HT1080 (cell line): ENCODE measurements around the gene IL22RA1. TPM values are rescaled to one million over a fixed set of nuclear protein-coding genes. Genes with fewer than 3 reads are reported as not detected.

Source experiments
- DNase-seq: peaks from one replicate; pipeline ENCODE4 v3.0.0-alpha.2; 2015; ENCODE audit warnings: low read depth
- total RNA-seq: library from RNA; depleted of rRNA; stranded (reverse); fragments of >200 nt; shearing (Covaris generic); gene quantifications from 2 replicates; pipeline ENCODE4 v1.2.3, GENCODE V29; 2014

IL22RA1 gene
- total RNA-seq, 1 experiment from 2014 or later, result 0.64 TPM

GRCh38 chr1:24117132-24117531 is 25.8 kb downstream of the IL22RA1 start:
- no peak for DNase-seq

DNA sequence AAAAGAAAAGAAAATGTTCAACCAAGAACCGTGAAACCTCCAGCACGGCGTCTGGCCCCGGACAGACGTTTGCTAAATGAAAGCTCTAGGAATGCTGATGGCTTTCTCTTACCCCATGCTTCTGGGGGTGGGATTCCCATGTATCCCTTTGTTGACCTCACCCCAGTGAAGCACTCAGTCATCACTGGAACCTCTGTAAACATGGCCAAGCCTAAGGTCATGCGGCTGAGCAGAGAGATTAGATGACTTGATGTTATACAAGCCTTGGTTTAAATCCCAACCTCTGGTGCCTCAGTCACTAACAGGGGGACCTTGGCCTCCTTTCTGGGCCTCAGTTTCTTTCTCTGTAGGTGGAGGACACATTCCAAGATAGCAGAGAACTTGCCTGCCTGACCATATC is 28.2 kb downstream of the IL22RA1 start:
- DNase-seq, result no peak

DNA sequence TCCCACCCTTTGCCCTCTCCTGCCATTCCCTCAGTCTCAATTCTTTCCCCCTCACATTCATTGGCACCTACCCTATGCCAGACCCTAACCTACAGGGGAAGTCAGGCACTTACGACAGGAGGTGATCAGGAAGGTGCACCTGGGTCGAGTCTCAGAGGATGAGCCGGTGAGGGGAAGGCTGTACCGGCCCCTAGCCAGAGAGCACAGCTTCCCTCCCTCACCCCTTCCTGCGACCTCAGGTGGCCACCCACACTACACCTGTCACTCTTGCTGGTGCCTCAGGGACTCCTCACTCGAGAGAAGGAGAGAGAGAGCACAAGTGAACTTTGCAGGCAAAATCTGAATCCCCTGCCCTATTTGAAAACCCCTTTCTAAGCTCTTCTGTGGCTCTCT is 29.3 kb downstream of the IL22RA1 start:
- DNase-seq, result no peak

DNA sequence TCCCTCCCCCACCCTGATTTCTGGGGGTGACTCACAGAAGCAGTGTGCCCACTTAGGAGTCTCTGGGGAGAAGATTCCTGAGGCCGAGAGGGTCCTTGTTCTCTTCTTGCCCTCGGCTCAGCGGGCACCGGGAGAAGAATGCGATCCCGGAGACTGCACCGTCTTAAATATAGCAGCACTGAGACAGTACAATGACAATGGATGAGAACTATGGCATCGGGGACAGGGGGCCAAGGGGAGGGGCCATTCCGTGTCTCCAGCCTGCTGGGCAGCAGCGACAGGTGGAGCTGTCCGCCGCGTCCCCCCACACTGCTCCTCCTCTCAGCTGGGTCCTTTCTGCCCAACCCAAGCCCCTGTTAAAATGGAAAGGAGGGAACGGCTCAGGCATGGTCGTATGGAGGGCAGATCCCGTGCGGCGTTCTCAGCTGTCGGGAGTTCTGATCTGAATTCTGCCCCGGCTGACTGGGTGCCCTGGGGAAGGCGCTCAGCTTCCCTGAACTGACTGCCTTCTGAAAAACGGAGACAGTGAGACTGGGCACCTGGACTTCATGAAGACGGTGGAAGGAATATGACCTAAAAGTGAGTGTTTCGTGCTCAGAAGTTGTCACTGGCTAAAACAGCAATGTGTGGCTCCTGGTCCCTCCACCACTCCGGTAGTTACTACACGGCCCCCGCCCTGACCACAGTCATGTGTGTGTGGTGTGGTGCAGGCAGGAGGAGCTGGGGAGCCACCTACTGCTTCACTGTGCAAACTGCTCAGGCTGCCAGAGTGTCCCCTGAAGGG is 30.8 kb downstream of the IL22RA1 start, which contains the start of gene MYOM3:
MYOM3 (minus strand) TSS at position 140 of the 784 bp plus-strand sequence. CDS start 3,499 bp downstream, outside the sequence.
- DNase-seq, result peak; percentile 69

- no peak for DNase-seq
Observed at GRCh38 chr1:24111262-24111995, 31.5 kb downstream of the IL22RA1 start.

DNA sequence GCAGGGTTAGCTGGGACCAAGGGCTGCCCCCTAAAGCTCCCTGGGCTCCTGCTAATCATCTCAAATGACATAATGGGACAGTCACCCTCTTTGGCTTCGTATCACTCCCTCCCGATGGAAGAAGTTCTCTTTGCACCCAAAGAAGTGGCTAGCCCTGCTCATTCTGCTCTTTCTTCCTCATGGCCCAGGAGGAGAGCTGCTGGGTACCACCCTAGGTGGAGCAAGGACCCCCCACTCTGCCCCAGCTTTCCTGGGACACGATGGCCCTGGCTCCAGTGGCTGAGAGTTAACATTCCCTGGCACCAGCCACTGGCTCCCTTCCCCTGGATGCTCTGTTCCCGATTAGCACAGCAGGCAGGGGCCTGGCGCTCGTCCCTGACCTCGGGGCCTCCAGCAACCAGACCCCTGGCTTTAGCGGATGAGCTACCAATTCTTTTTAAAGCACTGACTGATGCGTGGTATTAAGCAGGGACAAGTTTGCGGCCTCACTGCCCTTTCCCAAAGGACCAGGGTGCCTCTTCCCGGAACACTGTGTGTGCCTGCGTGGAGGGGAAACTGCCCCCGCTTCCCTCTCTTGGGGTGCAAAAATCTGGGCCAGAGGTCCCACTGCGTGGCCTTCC is 32.2 kb downstream of the IL22RA1 start:
- DNase-seq, result no peak

GRCh38 chr1:24109686-24110475 is 33.1 kb downstream of the IL22RA1 start:
- no peak for DNase-seq

DNA sequence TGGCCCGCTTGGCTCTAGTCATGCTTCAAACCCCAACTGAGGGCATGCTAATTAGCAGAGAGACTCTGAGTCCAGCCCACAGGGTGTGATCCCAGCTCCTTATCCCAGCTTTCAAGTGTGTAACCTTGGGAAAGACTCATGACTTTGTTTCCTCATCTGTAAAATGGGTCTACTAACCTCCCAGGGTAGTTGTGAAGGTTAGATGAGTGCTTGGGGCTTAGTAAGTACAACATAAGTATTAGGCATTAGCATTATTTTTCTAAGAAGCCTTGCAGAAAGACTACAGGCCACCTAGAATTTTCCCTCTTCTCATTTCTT is 33.8 kb downstream of the IL22RA1 start:
- no peak for DNase-seq

DNA sequence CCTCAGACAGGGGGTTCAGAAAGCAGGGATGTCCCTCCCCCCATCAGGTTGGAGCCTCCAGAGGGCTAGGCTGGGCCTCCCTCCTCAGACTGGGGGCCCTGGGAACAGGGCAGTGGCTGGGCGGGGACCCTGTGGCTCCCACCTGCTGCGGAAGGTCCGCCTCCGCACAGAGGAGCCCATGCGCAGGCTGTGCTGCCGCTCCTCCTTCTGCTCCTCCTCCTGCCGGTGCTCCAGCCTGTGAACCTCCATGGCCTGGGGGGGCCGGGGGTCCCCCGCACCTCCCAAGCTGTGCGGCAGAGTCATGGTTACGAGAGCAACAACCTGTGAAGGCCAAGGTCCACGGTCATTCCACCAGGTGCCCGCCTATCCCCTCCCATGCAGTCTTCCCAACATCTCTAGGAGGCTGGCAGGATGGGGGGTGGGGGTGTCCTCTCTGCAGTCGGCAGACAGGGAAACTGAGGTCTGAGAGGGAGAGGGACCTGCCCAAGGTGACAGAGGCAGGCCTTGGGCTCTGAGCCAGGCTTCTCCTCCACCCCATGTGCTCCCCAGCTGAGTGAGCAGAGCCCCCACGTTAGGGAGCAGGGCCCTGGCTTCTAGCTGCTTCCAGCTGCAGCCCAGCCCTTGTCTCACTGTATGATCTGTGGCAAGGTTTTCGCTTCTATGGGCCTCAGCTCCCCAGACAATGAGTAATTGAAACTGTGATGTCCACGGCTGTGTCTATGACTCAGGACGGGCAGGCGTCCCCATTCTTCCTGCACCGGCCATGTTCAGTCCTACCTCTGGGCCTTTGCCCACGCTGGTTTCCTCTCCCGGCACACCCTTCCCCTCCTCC is 34.4 kb downstream of the IL22RA1 start:
- DNase-seq, result peak; percentile 91

- DNase-seq, result peak; percentile 67
Observed at GRCh38 chr1:24107462-24108138, 35.3 kb downstream of the IL22RA1 start.

DNA sequence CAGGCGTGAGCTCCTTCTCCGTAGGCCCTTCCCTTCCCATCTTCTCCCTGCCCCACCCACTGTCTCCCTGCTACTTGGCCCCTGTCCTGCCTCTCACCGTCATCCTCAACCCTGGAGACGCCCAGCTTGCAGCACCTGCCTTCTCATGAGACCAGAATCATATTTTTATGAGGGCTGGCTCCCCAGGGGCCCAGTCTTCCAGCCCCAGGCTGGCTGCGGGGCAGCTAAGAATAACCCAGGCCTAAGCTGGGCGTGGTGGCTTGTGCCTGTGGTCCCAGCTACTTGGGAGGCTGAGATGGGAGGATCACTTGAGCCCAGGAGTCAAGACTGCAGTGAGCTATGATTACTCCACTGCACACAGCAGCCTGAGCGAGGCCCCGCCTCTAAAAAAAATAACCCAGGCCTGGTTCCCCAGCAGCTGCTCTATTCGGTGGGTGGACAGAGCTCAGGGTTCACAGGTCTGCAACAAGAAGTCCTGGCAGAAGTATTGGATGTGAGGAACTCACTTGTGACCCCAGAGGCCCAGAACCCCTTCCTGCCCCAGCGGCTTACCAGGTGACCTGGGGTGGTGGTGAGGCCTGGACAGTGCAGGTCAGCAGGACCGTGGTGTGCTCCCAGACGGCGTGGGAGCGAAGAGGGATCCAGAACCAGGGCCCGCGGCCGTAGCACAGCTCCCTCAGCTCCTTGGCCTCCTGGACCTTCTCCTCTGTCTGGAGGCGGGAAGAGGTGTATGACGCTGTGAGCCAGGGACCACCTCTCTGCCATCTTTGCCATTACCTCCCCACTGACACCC is 37.4 kb downstream of the IL22RA1 start:
- no peak for DNase-seq

DNA sequence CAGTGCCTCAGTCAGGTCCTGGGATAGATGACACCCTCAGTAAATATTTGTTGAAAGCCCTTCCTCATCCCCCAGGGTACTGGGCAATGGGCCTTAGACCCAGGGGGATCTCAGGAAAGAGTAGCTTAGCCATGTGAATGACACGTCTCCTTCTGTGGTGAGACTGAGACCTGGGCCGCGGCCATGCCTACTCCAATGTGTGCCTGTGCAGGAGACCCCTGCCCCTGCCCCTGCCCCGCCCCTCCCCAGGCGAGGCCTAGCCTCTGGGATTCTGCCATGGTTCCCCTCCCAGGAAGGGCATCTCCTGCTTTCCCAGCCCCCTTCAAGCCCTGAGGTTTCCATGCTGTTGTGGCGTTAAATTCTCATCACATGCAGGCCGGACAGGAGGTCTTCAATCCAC is 38.1 kb downstream of the IL22RA1 start:
- DNase-seq, result no peak

GRCh38 chr1:24103879-24104278 is 39.1 kb downstream of the IL22RA1 start:
- no peak for DNase-seq

GRCh38 chr1:24103408-24103807 is 39.5 kb downstream of the IL22RA1 start:
- no peak for DNase-seq

- DNase-seq, result no peak
Observed at GRCh38 chr1:24102961-24103360, 40.0 kb downstream of the IL22RA1 start.

- DNase-seq, result no peak
Observed at GRCh38 chr1:24101796-24102586, 40.9 kb downstream of the IL22RA1 start.

GRCh38 chr1:24100945-24101737 is 41.8 kb downstream of the IL22RA1 start:
- DNase-seq, result no peak
